RWPE2 (cell line): ENCODE results near the gene ZNF844.

Experiments used
- ATAC-seq: fragments of 200-7000 bp; cut with Tn5 transposase; 3 replicates; pipeline ENCODE4 v1.9.1; 2021; ENCODE audit warnings: low read depth
- DNase-seq: peaks from one replicate; pipeline ENCODE4 v3.0.0-alpha.2; 2020; ENCODE audit warnings: low spot score
- H3K27ac ChIP-seq: fragments of 450-650 bp; 2 replicates; pipeline ENCODE4 v1.5.1; 2017; ENCODE audit warnings: mild to moderate bottlenecking; ENCODE audit not compliant: poor library complexity, severe bottlenecking
- H3K27me3 ChIP-seq: fragments of 250-450 bp; sonication (Bioruptor Pico); 2 replicates; pipeline ENCODE4 v1.5.1; 2021; ENCODE audit warnings: mild to moderate bottlenecking, moderate library complexity; ENCODE audit not compliant: insufficient read depth, poor library complexity, severe bottlenecking
- H3K36me3 ChIP-seq: fragments of 250-450 bp; sonication (Bioruptor Pico); 2 replicates; pipeline ENCODE4 v1.5.1; 2020; ENCODE audit warnings: low read depth, mild to moderate bottlenecking, moderate library complexity
- H3K4me1 ChIP-seq: fragments of 250-450 bp; sonication (Bioruptor Pico); 2 replicates; pipeline ENCODE4 v1.5.1; 2021; ENCODE audit warnings: mild to moderate bottlenecking, moderate library complexity; ENCODE audit not compliant: insufficient read depth, poor library complexity, severe bottlenecking
- H3K4me3 ChIP-seq: fragments of 250-450 bp; sonication (Bioruptor Pico); 2 replicates; pipeline ENCODE4 v1.5.1; 2021; ENCODE audit warnings: mild to moderate bottlenecking, moderate library complexity; ENCODE audit not compliant: severe bottlenecking
- H3K9me3 ChIP-seq: fragments of 250-450 bp; sonication (Bioruptor Pico); 2 replicates; pipeline ENCODE4 v1.5.1; 2021; ENCODE audit warnings: mild to moderate bottlenecking, moderate library complexity; ENCODE audit not compliant: severe bottlenecking
- CTCF ChIP-seq: fragments of 450-650 bp; IDR thresholded peaks from one replicate; pipeline ENCODE4 v1.5.1; 2017; ENCODE audit warnings: mild to moderate bottlenecking, moderate library complexity; ENCODE audit not compliant: poor library complexity, severe bottlenecking

Gene ZNF844

GRCh38 chr19:12126707-12127106 is 62.2 kb downstream of the ZNF844 start:
- DNase-seq = no peak
- no peak overlapping the region for H3K4me3 ChIP-seq
- H3K4me1 ChIP-seq = no peaks in the 10 kb centered on the region
- ATAC-seq = no peak
- no peaks in the 10 kb centered on the region for H3K27me3 ChIP-seq
- TF ChIP-seq CTCF = peak; percentile 62
- no peak overlapping the region for H3K27ac ChIP-seq
- H3K9me3 ChIP-seq = peaks cover 3% of the 10 kb centered on the region
- peaks cover 5% of the 10 kb centered on the region for H3K36me3 ChIP-seq
